HCT116 (cell line): ENCODE results near the gene KLHL25. TPM values are rescaled to one million over a fixed set of nuclear protein-coding genes. Genes with fewer than 3 reads are reported as not detected.
A peak's percentile ranks its signal among the peaks of the same experiment; 100 is the strongest.

ENCODE experiments used
- ATAC-seq: fragments of 200-7000 bp; cut with Tn5 transposase; 2 replicates; pipeline ENCODE4 v1.9.1; 2020; ENCODE audit warnings: mild to moderate bottlenecking, moderate library complexity
- BruUV-seq: library from RNA; stranded (reverse); fragments of 400-500 nt; replicated peaks from 2 replicates; lab custom pipeline; 2021; lab: Mats Ljungman, UMichigan
- CTCF ChIA-PET: fragments of 300-600 bp; sonication (Branson Sonifier 250); formaldehyde crosslinking; loops from one replicate; lab custom pipeline; 2021; ENCODE audit warnings: antibody characterized with exemption; lab: Charles Lee
- POLR2A ChIA-PET: fragments of 300-600, 350-600 bp; sonication (Branson Sonifier 250); formaldehyde crosslinking; loops from one replicate; lab custom pipeline; 2021; ENCODE audit warnings: antibody characterized with exemption; lab: Charles Lee
- RAD21 ChIA-PET, 2 experiments: fragments of 300-600 bp; sonication (Branson Sonifier 250); formaldehyde crosslinking; loops; one replicate each; lab custom pipeline; 2023; ENCODE audit warnings: low total read pairs in 2 of 2; ENCODE audit not compliant: uncharacterized antibody in 2 of 2, unreplicated experiment in 2 of 2, low non-redundant PET in 1 of 2; lab: Charles Lee
- DNase-seq: peaks from one replicate; pipeline ENCODE4 v3.0.0-alpha.2; 2010; ENCODE audit warnings: low read depth, low spot score
- H2AFZ ChIP-seq: fragments of 200-600 bp; shearing (Covaris generic), sonication (generic); 2 replicates; pipeline ENCODE4 v1.6.1; 2017; ENCODE audit warnings: low read depth, mixed run types, mixed read lengths, antibody characterized with exemption, low read length; ENCODE audit not compliant: poor library complexity, severe bottlenecking
- H3K27ac ChIP-seq: 2 replicates; pipeline ENCODE4 v1.5.1; 2012; ENCODE audit warnings: low read depth, low read length
- H3K27me3 ChIP-seq: fragments of 200-600 bp; sonication (generic); 2 replicates; pipeline ENCODE4 v1.6.1; 2016; ENCODE audit warnings: mixed run types, low read length, mixed read lengths; ENCODE audit not compliant: insufficient read depth
- H3K36me3 ChIP-seq, 2 experiments: fragments of 200-500 bp in 1 of 2; fragments of 200-600 bp in 1 of 2; sonication (Bioruptor generic) in 1 of 2; sonication (generic) in 1 of 2; 2 replicates each; pipeline versions ENCODE4 v1.5.1 to v1.6.1; 2014 to 2016; ENCODE audit warnings: low read length in 2 of 2, inconsistent platforms in 1 of 2, mixed read lengths in 1 of 2, mixed run types in 1 of 2; ENCODE audit not compliant: insufficient read depth in 2 of 2, control insufficient read depth in 1 of 2
- H3K4me1 ChIP-seq, 2 experiments: fragments of 200-600 bp in 1 of 2; sonication (generic) in 1 of 2; 2 replicates each; pipeline versions ENCODE4 v1.5.1 to v1.6.1; 2012 to 2017; ENCODE audit warnings: low read length in 2 of 2, inconsistent platforms in 1 of 2, mild to moderate bottlenecking in 1 of 2, mixed read lengths in 1 of 2, mixed run types in 1 of 2, moderate library complexity in 1 of 2; ENCODE audit not compliant: insufficient read depth in 2 of 2, control insufficient read depth in 1 of 2
- H3K4me2 ChIP-seq: fragments of 200-600 bp; sonication (generic); 2 replicates; pipeline ENCODE4 v1.6.1; 2017; ENCODE audit warnings: mixed run types, low read length, mixed read lengths
- H3K4me3 ChIP-seq, 2 experiments: fragments of 200-600 bp in 1 of 2; sonication (generic) in 1 of 2; replicated peaks in 1 of 2; 2 replicates each; pipeline ENCODE4 v1.5.1; 2011 to 2016; ENCODE audit warnings: low read length in 2 of 2, control low read depth in 1 of 2, low read depth in 1 of 2, mild to moderate bottlenecking in 1 of 2, mixed read lengths in 1 of 2, mixed run types in 1 of 2
- H3K79me2 ChIP-seq: fragments of 200-600 bp; sonication (generic); 2 replicates; pipeline ENCODE4 v1.6.1; 2017; ENCODE audit warnings: mild to moderate bottlenecking, mixed run types, low read length, moderate library complexity, mixed read lengths; ENCODE audit not compliant: insufficient read depth
- H3K9ac ChIP-seq: fragments of 200-600 bp; sonication (generic); 2 replicates; pipeline ENCODE4 v1.6.1; 2016; ENCODE audit warnings: low read length, mixed read lengths
- H3K9me2 ChIP-seq: fragments of 200-600 bp; sonication (generic), shearing (Covaris generic); 2 replicates; pipeline ENCODE4 v1.6.1; 2017; ENCODE audit warnings: mixed run types, mild to moderate bottlenecking, moderate library complexity; ENCODE audit not compliant: insufficient read depth
- H3K9me3 ChIP-seq, 2 experiments: fragments of 200-500 bp in 1 of 2; fragments of 200-600 bp in 1 of 2; sonication (Bioruptor generic) in 1 of 2; sonication (generic) in 1 of 2; 2 replicates each; pipeline ENCODE4 v1.6.1; 2014 to 2017; ENCODE audit warnings: low read length in 2 of 2, mixed read lengths in 2 of 2, inconsistent platforms in 1 of 2, low read depth in 1 of 2, mild to moderate bottlenecking in 1 of 2, mixed run types in 1 of 2, moderate library complexity in 1 of 2; ENCODE audit not compliant: control insufficient read depth in 1 of 2, insufficient read depth in 1 of 2
- H4K20me1 ChIP-seq: fragments of 200-600 bp; sonication (generic), shearing (Covaris generic); 2 replicates; pipeline ENCODE4 v1.6.1; 2017; ENCODE audit warnings: mixed run types, mild to moderate bottlenecking, moderate library complexity; ENCODE audit not compliant: insufficient read depth
- ATF3 ChIP-seq: IDR thresholded peaks from 2 replicates; pipeline ENCODE4 v1.6.1; 2012
- CBX3 ChIP-seq: IDR thresholded peaks from 2 replicates; pipeline ENCODE4 v1.6.1; 2012; ENCODE audit warnings: low read depth
- EGR1 ChIP-seq: IDR thresholded peaks from 2 replicates; pipeline ENCODE4 v1.6.1; 2012; ENCODE audit warnings: low read depth
- ELF1 ChIP-seq: IDR thresholded peaks from 2 replicates; pipeline ENCODE4 v1.6.1; 2012; ENCODE audit warnings: low read depth, borderline replicate concordance
- EZH2 ChIP-seq: fragments of 200-600 bp; sonication (generic); IDR thresholded peaks from 2 replicates; pipeline ENCODE4 v1.6.1; 2017; ENCODE audit warnings: antibody characterized with exemption, mixed run types
- EZH2phosphoT487 ChIP-seq: fragments of 200-600 bp; IDR thresholded peaks from 2 replicates; pipeline ENCODE4 v1.6.1; 2018; ENCODE audit warnings: antibody characterized with exemption, borderline replicate concordance
- FOSL1 ChIP-seq: IDR thresholded peaks from 2 replicates; pipeline ENCODE4 v1.6.1; 2012; ENCODE audit warnings: low read depth
- JUND ChIP-seq: IDR thresholded peaks from 2 replicates; pipeline ENCODE4 v1.6.1; 2012
- MAX ChIP-seq: IDR thresholded peaks from 2 replicates; pipeline ENCODE4 v1.6.1; 2012
- POLR2A ChIP-seq: IDR thresholded peaks from 2 replicates; pipeline ENCODE4 v1.7.0; 2011; ENCODE audit warnings: borderline replicate concordance; ENCODE audit not compliant: insufficient read depth, insufficient read length; ENCODE audit errors: extremely low read depth
- POLR2AphosphoS5 ChIP-seq: IDR thresholded peaks from 2 replicates; pipeline ENCODE4 v1.6.1; 2011; ENCODE audit warnings: mild to moderate bottlenecking, low read depth, low read length, moderate library complexity
- RAD21 ChIP-seq: IDR thresholded peaks from 2 replicates; pipeline ENCODE4 v1.6.1; 2012; ENCODE audit warnings: low read depth, mild to moderate bottlenecking
- SIN3A ChIP-seq: IDR thresholded peaks from 2 replicates; pipeline ENCODE4 v1.6.1; 2012; ENCODE audit warnings: low read depth
- SP1 ChIP-seq: IDR thresholded peaks from 2 replicates; pipeline ENCODE4 v1.6.1; 2012; ENCODE audit warnings: low read depth
- SRF ChIP-seq: IDR thresholded peaks from 2 replicates; pipeline ENCODE4 v1.6.1; 2012; ENCODE audit warnings: low read depth
- TCF7L2 ChIP-seq: IDR thresholded peaks from 2 replicates; pipeline ENCODE4 v1.7.0; 2011; ENCODE audit warnings: borderline replicate concordance, inconsistent platforms; ENCODE audit not compliant: insufficient read depth, insufficient read length; ENCODE audit errors: extremely low read depth
- ZNF274 ChIP-seq: fragments of 200-500 bp; sonication (Bioruptor generic); IDR thresholded peaks from 2 replicates; pipeline ENCODE4 v1.6.1; 2014; ENCODE audit warnings: mild to moderate bottlenecking, low read depth, low read length, inconsistent platforms
- intact Hi-C: fragments of 100-400 bp; cut with micrococcal nuclease; formaldehyde crosslinking; loops from 2 replicates; pipeline ENCODE4 v1.10.0; 2022
- total RNA-seq: library from RNA; stranded (reverse); gene quantifications from one replicate; pipeline ENCODE4 v1.2.1, GENCODE V29; 2021; ENCODE audit not compliant: unreplicated experiment

KLHL25 gene
- total RNA-seq, 1 experiment from 2014 or later, result 5.3 TPM

- no peak for TF ChIP-seq EZH2phosphoT487
- TF ChIP-seq ZNF274, result no peak
- TF ChIP-seq SP1, result no peak
- TF ChIP-seq SRF, result no peak
- no peak for TF ChIP-seq EGR1
- TF ChIP-seq ATF3, result no peak
- TF ChIP-seq POLR2AphosphoS5, result no peak
- TF ChIP-seq ELF1, result no peak
- no peak for TF ChIP-seq EZH2
- TF ChIP-seq POLR2A, result no peak
- TF ChIP-seq TCF7L2, result no peak
- TF ChIP-seq FOSL1, result no peak
- TF ChIP-seq RAD21, result no peak
- no peak for TF ChIP-seq MAX
- no peak for TF ChIP-seq SIN3A
Measured at GRCh38 chr15:85737061-85737460, 57.7 kb downstream of the KLHL25 start (continued).

GRCh38 chr15:85733416-85733815 is 61.3 kb downstream of the KLHL25 start:
- BruUV-seq, result no TSS peak
- H4K20me1 ChIP-seq, result 0 out of 2 replicates have a peak, but pooled peaks cover 4% of the 10 kb centered on the region
- peaks cover 22 to 27% of the 10 kb centered on the region in 2 experiments for H3K36me3 ChIP-seq
- ChIA-PET CTCF (no interaction called here), POLR2A (interaction anchor here (0.7 kb wide), 1 partner anchor 991 kb away, joined by 3 read pairs; no protein-coding TSS in a partner anchor), RAD21 (no interaction called here)
- H2AFZ ChIP-seq, result no peak overlapping the region
- intact Hi-C loops, result loop anchor here (5.0 kb wide), 1 partner anchor 54 kb away; no protein-coding TSS in a partner anchor
- no peak overlapping the region for H3K9ac ChIP-seq
- DNase-seq (no peak), ATAC-seq (no peak)
- H3K79me2 ChIP-seq, result no peaks in the 10 kb centered on the region
- H3K27ac ChIP-seq, result no peak overlapping the region
- no peaks in the 10 kb centered on the region for H3K9me2 ChIP-seq
- H3K4me3 ChIP-seq, result no peak overlapping the region
- H3K4me2 ChIP-seq, result no peak overlapping the region
- 0 out of 4 replicates have a peak, but pooled peaks cover 3 to 6% of the 10 kb centered on the region in 2 experiments for H3K9me3 ChIP-seq
- no peaks in the 10 kb centered on the region for H3K27me3 ChIP-seq
- no peaks in the 10 kb centered on the region for H3K4me1 ChIP-seq
- TF ChIP-seq CBX3 (peak; percentile 48; the same call in 1 of the 2 replicates), ATF3 (no peak), JUND (no peak), SIN3A (no peak)
